Raji (cell line): Measurements from ENCODE around the gene ZNF710.

Experiments
- POLR2A ChIP-seq: IDR thresholded peaks from 2 replicates; pipeline ENCODE4 v1.6.1; 2011; ENCODE audit warnings: low read depth, low read length, control low read depth; ENCODE audit not compliant: insufficient read depth

ZNF710 gene, protein sequence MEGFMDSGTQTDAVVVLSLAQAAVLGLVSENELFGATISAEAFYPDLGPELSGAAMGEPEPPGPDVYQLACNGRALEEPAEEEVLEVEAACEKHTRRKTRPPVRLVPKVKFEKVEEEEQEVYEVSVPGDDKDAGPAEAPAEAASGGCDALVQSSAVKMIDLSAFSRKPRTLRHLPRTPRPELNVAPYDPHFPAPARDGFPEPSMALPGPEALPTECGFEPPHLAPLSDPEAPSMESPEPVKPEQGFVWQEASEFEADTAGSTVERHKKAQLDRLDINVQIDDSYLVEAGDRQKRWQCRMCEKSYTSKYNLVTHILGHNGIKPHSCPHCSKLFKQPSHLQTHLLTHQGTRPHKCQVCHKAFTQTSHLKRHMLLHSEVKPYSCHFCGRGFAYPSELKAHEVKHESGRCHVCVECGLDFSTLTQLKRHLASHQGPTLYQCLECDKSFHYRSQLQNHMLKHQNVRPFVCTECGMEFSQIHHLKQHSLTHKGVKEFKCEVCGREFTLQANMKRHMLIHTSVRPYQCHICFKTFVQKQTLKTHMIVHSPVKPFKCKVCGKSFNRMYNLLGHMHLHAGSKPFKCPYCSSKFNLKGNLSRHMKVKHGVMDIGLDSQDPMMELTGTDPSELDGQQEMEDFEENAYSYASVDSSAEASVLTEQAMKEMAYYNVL

DNA sequence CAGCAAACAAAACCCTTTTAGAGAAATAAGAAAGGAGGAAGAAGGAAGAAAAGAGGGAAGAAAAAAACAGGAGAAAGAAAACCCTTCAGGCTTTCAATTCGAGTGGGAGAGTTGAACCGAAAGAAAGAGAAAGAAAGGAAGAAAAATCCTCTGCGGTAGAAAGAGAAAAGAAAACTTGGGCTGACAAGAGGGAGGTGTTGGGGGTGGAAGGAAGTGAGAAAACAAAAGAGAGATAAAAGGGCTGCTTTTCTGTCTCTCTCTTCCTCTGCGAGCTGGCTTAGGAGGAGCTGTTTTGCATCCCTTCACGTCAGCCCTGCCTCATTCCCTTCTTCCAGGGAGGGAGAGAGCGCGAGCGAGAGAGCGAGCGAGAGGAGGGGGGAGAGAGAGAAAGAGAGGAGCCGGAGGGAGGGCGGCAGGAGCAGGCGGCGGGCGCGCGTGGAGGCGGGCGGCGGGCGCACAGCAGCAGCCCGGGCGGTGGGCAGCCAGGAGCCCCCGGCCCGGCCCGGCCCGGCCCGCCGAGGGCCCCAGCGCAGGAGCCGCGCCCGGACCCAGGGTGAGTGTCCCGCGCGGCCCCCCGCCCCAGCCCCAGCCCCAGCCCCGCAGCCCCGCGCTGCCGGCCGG lies at the start of gene ZNF710:
Gene ZNF710, plus strand, starts transcription at position 263 of the 621 bp plus-strand sequence. CDS start 65,814 bp downstream, outside the sequence.
- peak; percentile 46 for TF ChIP-seq POLR2A

DNA sequence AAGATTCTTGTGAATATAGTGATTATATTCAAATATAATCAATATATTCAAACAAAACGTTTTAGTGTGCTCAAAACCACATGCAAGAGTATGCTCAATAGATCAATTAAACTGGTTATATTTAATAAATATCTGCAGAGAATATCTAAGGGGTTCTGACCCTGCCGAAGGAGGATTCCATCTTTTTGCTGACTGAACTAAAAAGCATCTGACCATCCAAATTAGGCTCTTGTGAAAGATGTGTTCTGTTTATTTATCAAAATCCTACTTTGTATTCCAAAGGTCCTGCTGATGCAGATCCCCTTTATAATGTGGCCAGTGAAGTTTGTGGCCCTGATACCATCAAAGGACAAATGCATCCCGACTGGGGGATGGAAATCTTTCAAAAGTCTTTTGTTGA lies 46.6 kb upstream of the ZNF710 start:
- TF ChIP-seq POLR2A = no peak

DNA sequence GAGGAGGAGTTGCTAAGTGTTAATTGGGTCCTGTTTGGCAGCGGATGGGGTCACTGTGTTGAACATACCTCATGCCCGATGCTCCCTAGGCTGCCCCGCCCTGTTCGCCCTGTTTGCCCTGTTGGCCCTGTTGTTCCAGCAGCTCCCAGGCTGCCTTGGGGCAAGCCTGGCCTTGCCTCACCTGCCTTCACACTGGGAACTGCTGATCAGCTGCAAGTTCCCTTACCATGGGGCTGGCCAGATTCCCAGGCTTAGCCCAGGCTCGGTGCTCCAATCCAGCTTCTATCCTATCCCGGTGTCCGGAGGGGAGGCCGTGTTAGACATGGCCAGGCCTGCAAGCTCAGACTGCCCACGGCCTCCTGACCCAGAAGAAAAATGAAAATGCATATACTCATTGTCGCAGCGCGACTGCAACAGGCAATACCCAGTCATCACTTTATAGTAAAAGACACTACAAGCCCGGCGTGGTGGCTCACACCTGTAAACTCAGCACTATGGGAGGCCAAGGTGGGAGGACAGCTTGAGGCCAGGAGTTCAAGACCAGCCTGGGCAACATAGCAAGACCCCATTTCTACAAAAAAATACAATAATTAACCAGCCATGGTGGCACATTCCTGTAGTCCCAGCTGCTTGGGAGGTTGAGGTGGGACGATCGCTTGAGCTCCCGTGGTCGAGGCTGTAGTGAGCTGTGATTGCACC lies 42.9 kb upstream of the ZNF710 start:
- no peak for TF ChIP-seq POLR2A

DNA sequence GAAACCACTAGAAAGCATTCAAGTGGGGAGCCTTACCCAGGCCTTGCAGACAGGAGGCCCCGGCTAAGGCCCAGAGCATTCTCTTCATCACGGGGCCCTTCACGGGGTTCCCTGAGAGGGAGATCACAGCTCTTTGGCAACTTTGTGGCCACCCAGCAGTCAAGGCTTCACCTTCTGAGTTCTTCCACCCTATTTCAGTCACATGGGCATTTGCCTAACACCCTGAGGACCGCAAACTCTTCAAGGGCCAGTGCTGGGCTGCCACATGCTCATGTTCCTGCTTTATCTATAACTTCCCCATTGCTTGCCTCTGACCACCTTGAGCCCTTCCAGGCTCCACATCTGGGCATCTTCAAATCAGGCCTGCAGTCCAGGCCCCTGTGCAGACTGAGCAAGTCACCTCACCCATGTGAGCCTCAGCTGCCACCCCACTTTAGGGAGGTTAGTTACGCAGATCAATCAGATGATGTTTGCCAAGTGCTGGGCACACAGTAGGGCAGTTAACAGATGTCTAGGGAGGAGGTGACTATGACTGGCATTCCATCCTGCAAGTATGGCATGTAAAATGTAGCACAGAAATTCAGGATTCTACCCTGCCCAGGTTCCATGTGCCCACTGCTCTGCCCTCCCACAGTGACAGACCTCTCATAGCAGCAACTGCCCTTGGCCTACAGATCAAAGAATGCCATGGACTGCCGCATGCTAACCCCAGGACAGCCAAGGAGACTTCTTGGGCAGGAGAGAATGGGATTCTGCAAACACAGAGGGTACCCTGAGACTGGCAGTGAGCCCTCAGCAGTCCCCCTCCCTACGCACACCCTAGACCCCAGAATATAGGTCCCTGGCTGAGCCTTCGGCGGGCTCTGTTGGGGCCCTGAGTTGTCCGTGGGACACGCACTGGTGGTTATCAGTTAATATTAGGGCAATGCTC lies 37.6 kb upstream of the ZNF710 start:
- no peak for TF ChIP-seq POLR2A

DNA sequence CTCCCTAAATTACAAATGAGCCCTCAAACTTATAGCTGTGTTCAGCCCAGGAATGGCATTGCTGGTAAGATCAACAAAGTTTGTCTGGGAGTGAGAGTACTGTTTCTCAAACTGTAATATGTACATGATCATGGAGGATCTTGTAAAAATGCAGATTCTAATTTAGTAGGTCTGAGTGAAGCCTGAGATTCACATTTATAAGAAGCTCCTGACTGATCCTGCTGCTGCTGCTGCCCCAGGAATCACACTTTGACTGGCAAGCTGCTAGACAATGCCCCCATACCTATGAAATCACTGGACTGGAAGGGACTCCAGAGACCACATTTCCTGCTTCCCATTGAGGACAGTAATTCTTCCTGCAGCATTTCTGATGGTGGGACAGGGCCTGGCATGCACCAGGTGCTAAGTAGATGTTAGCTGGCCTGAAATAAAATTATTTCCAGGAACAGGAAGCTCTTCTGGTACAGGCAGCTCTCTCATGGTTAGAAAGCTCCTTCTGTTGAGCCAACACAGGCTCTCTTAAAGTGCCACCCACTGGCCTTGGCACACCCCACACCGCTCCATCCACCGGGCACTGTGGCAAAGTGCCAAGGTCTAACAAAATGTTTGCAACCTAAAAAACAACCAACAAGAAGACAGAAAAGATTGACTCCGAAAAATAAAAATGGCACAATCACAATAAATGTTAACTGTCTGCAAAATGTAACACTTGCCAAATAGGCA lies 36.7 kb upstream of the ZNF710 start:
- no peak for TF ChIP-seq POLR2A

DNA sequence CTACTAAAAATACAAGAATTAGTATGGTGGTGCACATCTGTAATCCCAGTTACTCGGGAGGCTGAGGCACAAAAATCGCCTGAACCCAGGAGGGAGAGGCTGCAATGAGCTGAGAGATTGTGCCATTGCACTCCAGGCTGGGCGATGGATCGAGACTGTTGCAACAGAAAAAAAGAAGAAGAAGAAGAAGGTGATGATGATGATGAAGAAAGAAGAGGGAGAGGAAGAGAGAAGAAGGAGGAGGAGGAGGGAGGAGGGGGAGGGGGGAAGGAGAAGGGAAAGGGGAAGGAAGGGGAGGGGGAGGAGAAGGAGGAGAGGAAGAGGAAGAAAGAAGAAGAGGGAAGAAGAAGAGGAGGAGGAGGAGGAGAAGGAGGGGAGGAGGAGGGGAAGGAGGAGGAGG lies 33.2 kb upstream of the ZNF710 start:
- no peak for TF ChIP-seq POLR2A

DNA sequence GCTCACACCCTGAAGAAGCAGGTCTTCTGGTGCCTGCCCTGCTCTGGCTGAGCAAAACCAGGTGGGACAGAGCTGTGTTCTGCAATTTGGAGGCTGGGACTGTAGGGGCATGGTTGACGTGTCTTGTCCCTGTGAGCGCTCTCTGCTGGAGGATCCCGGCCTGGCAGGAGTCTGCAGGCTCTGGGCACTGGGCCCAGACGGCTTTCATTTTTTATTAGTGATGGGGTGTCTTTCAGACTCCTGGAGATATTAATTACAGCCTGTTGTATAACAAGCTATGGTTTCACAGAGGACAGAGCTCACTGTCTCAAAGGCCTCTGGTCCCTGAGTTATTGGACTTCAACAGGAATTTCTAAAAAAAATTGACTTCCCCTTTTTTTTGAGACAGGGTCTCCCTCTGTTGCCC lies 29.5 kb upstream of the ZNF710 start:
- no peak for TF ChIP-seq POLR2A

DNA sequence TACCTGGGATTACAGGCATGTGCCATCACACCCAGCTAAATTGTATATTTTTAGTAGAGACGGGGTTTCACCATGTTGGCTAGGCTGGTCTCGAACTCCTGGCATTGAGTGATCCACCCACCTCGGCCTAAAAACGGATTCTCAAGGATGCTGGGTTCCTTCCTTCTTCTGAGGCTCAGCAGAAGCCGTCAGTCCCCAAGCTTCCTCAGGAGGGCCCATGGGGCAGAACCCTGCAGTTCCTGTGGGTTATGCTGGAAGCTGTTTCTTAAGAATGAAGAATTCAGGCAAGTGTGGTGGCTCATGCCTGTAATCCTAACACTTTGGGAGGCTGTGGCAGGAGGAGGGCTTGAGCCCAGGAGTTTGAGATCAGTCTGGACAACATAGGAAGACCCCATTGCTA lies 29.0 kb upstream of the ZNF710 start:
- TF ChIP-seq POLR2A = no peak

DNA sequence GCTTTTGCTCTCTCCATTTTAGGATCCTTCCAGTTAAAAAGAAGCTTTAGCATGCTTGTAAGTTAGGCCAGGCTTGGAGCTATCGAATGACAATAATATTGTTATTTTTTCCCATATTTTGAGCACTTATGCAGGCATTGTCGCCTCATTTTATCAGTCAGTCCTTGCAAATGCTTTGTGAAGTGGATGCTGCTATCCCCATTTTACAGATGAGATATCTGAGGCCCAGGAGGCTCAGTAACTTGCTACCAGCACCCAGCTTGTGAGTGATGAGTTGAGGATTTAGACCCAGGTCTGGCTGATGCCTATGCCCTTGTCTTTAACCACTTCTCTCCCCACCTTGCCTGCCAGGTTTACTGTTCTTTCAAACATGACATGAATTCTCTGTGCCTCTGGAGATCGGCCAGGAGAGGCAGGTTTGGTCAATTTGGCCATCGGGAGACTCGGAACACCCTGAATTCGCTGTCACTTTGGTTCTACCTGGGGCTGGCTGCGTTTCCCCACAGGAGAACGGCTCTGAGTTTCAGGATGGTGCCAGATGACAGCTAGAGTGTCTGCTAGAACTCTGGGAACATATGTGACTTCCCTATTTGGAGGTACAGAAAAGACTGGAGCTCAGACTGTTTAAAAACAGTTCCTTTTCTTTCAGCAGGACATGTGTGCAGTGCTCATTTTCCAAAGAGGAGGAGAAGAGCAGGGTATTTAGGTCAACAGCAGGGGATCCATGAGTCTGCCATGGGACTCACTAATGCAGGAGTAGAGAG lies 25.5 kb upstream of the ZNF710 start:
- TF ChIP-seq POLR2A = no peak

DNA sequence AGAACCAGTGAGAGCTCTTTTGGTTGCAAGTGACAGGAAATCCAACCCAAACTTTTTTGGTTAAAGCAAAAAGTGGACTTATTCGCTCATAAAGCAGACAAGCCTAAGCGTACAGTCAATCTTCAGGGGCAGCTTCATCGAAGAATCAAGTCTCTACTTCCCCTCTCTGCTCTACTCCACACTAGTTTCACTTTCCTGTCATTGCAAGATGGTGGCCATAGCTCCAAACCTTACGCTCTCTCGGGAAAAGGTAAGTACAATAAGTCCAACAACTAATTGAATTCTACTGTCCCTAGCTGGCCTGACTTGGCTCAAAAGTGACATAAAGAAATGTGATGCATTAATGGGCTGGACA lies 24.9 kb upstream of the ZNF710 start:
- no peak for TF ChIP-seq POLR2A

DNA sequence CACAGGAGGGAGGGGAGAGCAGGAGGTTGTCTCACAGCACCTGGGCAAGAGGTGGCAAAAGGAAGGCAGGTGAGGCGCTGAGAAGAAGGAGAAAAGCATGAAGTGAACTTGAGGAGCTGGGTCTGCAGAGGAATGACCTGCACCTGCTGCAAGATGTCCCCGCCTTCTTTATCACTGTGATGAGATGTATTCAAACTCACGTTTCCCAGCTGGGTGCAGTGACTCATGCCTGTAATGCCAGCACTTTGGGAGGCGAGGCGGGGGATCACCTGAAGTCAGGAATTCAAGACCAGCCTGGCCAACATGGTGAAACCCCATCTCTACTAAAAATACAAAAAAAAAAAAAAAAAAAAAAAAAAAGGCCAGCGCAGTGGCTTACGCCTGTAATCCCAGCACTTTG lies 22.2 kb upstream of the ZNF710 start:
- no peak for TF ChIP-seq POLR2A

DNA sequence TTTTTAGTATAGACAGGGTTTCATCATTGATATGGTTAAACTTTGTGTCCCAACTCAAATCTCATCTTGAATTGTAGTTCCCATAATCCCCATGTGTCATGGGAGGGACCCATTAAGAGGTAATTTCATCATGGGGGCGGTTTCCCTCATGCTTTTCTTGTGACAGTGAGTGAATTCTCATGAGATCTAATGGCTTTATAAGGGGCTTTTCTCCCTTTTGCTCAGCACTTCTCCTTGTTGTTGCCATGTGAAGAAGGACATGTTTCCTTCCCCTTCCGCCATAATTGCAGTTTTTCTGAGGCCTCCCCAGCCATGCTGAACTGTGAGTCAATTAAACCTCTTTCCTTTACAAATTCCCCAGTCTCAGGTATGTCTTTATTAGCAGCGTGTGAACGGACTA lies 20.2 kb upstream of the ZNF710 start:
- TF ChIP-seq POLR2A = no peak
